ENCODE data around the gene UBE2E3. TPM values are rescaled to one million over a fixed set of nuclear protein-coding genes. Genes with fewer than 3 reads are reported as not detected.

Gene UBE2E3
- total RNA-seq, 5 donors from 2014 or later (not counting 1 experiment from before 2014, with no cell fraction given): 21.2 to 25.2 (median 21.3) TPM

GRCh38 chr2:181005326-181005655, 24.9 kb downstream of the UBE2E3 start:
- Mint-ChIP-seq H3K4me3 (no peak overlapping the region), H3K9me3 (no peaks in the 10 kb centered on the region), H3K27ac (no peak overlapping the region), H3K4me1 (peaks cover 26 to 54% (median 40%) of the 10 kb centered on the region in 3 donors), H3K27me3 (no peaks in the 10 kb centered on the region), H3K36me3 (peaks cover 4% of the 10 kb centered on the region)
- Histone ChIP-seq H3K9me3 (no peaks in the 10 kb centered on the region), H3K36me3 (ENCODE audit: control insufficient read depth in 2 of 2, extremely low read depth in 1 of 2, insufficient read depth in 1 of 2, low read length in 1 of 2) (no peaks in the 10 kb centered on the region), H3K27me3 (replicated peaks in 1 of 2; ENCODE audit: control insufficient read depth in 2 of 2, extremely low read depth in 1 of 2, insufficient read depth in 2 of 2, low read length in 1 of 2) (no peaks in the 10 kb centered on the region), H3K27ac (ENCODE audit: low read length) (no peak overlapping the region), H3K4me1 (ENCODE audit: control insufficient read depth in 1 of 2, extremely low read depth in 1 of 2, insufficient read depth in 2 of 2, low read length in 2 of 2) (no peaks in the 10 kb centered on the region), H3K4me3 (ENCODE audit: control insufficient read depth in 1 of 2, extremely low read depth in 1 of 2, low read length in 1 of 2) (no peak overlapping the region)
- ATAC-seq (replicated peaks in 1 of 4): no peak
- no peak for DNase-seq
- ChIA-PET CTCF (interaction anchor here in 1 of 2 donors (0.7 kb wide), 1 partner anchor 56 kb away, joined by 5 read pairs; no protein-coding TSS in a partner anchor), POLR2A (no interaction called here)

DNA sequence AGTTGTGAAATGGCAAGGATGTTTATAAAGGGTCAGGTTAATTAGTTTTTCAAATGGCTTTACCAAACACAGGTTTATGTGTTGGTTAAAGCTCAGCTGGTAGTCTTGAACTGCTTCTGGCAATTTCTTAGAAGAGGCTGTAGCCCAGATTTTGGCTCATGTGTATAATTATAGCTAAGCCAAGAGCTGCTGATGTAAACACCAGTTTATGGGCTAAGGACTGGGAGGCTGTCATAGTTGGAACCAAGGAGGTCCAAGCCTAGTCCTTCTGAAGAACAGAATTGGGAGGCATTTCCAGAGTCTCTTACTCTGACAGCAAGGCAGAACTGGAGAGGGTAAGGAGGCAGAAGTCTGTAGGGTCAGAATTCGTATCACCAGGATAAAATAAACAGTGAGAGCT, 25.4 kb downstream of the UBE2E3 start:
- no peaks in the 10 kb centered on the region for H3K36me3 ChIP-seq (ENCODE audit: control insufficient read depth in 2 of 2, extremely low read depth in 1 of 2, insufficient read depth in 1 of 2, low read length in 1 of 2)
- H3K9me3 Mint-ChIP-seq: no peaks in the 10 kb centered on the region
- H3K27me3 ChIP-seq (replicated peaks in 1 of 2; ENCODE audit: control insufficient read depth in 2 of 2, extremely low read depth in 1 of 2, insufficient read depth in 2 of 2, low read length in 1 of 2): no peaks in the 10 kb centered on the region
- WGBS (ENCODE audit: insufficient coverage): no CpG with 5 or more reads among the region's 1 CpG
- H3K27ac ChIP-seq (ENCODE audit: low read length): no peak overlapping the region
- H3K4me3 Mint-ChIP-seq: no peak overlapping the region
- no peak overlapping the region for H3K27ac Mint-ChIP-seq
- ChIA-PET CTCF (interaction anchor here in 1 of 2 donors (0.7 kb wide), 1 partner anchor 55 kb away, joined by 5 read pairs; no protein-coding TSS in a partner anchor), POLR2A (no interaction called here)
- ATAC-seq (replicated peaks in 1 of 4) (no peak), DNase-seq (no peak)
- H3K4me1 ChIP-seq (ENCODE audit: control insufficient read depth in 1 of 2, extremely low read depth in 1 of 2, insufficient read depth in 2 of 2, low read length in 2 of 2): no peaks in the 10 kb centered on the region
- H3K4me3 ChIP-seq (ENCODE audit: control insufficient read depth in 1 of 2, extremely low read depth in 1 of 2, low read length in 1 of 2): no peak overlapping the region
- H3K4me1 Mint-ChIP-seq: peaks cover 31 to 58% (median 45%) of the 10 kb centered on the region in 3 donors
- H3K36me3 Mint-ChIP-seq: peaks cover 4% of the 10 kb centered on the region
- H3K27me3 Mint-ChIP-seq: no peaks in the 10 kb centered on the region
- no peaks in the 10 kb centered on the region for H3K9me3 ChIP-seq

- ATAC-seq (replicated peaks in 1 of 4) (no peak), DNase-seq (no peak)
- Mint-ChIP-seq H3K4me1 (peaks cover 29 to 53% (median 39%) of the 10 kb centered on the region in 3 donors), H3K9me3 (no peaks in the 10 kb centered on the region), H3K36me3 (peaks cover 4% of the 10 kb centered on the region), H3K27me3 (no peaks in the 10 kb centered on the region), H3K4me3 (no peak overlapping the region), H3K27ac (no peak overlapping the region)
- H3K27me3 ChIP-seq (replicated peaks in 1 of 2; ENCODE audit: control insufficient read depth in 2 of 2, extremely low read depth in 1 of 2, insufficient read depth in 2 of 2, low read length in 1 of 2): no peaks in the 10 kb centered on the region
- no peak overlapping the region for H3K4me3 ChIP-seq (ENCODE audit: control insufficient read depth in 1 of 2, extremely low read depth in 1 of 2, low read length in 1 of 2)
- CTCF ChIA-PET: interaction anchor here in 1 of 2 donors (0.5 kb wide), 1 partner anchor 33 kb away, joined by 6 read pairs; no protein-coding TSS in a partner anchor
- WGBS (ENCODE audit: insufficient coverage): no CpG with 5 or more reads among the region's 4 CpGs
- no peaks in the 10 kb centered on the region for H3K9me3 ChIP-seq
- POLR2A ChIA-PET: interaction anchor here (0.5 to 0.9 kb wide), 3 partner anchors 10 to 45 kb away, joined by 3 to 4 read pairs (median 3); no protein-coding TSS in a partner anchor
- H3K36me3 ChIP-seq (ENCODE audit: control insufficient read depth in 2 of 2, extremely low read depth in 1 of 2, insufficient read depth in 1 of 2, low read length in 1 of 2): no peaks in the 10 kb centered on the region
- H3K4me1 ChIP-seq (ENCODE audit: control insufficient read depth in 1 of 2, extremely low read depth in 1 of 2, insufficient read depth in 2 of 2, low read length in 2 of 2): no peaks in the 10 kb centered on the region
- H3K27ac ChIP-seq (ENCODE audit: low read length): no peak overlapping the region
These were observed 26.9 kb downstream of the UBE2E3 start for GRCh38 chr2:181007086-181007837.

GRCh38 chr2:181008407-181008806, 28.0 kb downstream of the UBE2E3 start:
- CTCF ChIA-PET: interaction anchor here in 1 of 2 donors (0.7 kb wide), 1 partner anchor 964 kb away, joined by 7 read pairs; no protein-coding TSS in a partner anchor

DNA sequence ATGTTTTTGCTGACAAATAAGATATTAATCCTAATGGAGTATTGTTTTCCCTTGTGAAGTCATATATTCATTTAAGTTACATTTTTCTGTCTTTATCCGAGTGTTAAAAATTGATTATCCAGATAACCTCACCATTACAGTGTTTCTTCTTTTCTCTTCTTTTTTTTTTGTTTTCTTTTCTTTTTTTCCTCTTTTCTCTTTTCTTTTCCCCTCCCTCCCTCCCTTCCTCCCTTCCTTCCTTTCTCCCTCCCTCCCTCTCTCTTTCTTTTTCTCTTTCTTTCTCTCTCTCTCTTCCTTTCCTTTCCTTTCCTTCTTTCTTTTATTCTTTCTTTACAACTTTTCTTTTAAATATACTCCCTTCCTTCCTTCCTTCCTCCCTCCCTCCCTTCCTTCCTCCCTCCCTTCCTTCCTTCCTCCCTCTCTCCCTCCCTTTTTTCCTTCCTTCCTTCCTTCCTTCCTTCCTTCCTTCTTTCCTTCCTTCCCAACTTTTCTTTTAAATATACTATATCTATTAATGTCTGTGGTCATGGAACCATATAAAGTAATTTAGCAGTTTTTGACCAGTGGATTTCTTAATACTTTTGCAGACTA, 40.9 kb downstream of the UBE2E3 start:
- WGBS (ENCODE audit: insufficient coverage): no CpG with 5 or more reads among the region's 1 CpG
- H3K4me1 ChIP-seq (ENCODE audit: control insufficient read depth in 1 of 2, extremely low read depth in 1 of 2, insufficient read depth in 2 of 2, low read length in 2 of 2): no peaks in the 10 kb centered on the region
- no peaks in the 10 kb centered on the region for H3K9me3 ChIP-seq
- CTCF ChIA-PET: interaction anchor here in 1 of 2 donors (0.6 kb wide), 1 partner anchor 799 kb away, joined by 4 read pairs; no protein-coding TSS in a partner anchor
- Mint-ChIP-seq H3K4me3 (no peak overlapping the region), H3K27ac (no peak overlapping the region), H3K36me3 (peaks cover 6% of the 10 kb centered on the region), H3K27me3 (no peaks in the 10 kb centered on the region), H3K9me3 (peaks cover 0 to 9% (median 5%) of the 10 kb centered on the region in 3 donors), H3K4me1 (peaks cover 27 to 43% (median 28%) of the 10 kb centered on the region in 3 donors)
- ATAC-seq (replicated peaks in 1 of 4) (no peak), DNase-seq (no peak)
- no peaks in the 10 kb centered on the region for H3K36me3 ChIP-seq (ENCODE audit: control insufficient read depth in 2 of 2, extremely low read depth in 1 of 2, insufficient read depth in 1 of 2, low read length in 1 of 2)
- H3K27me3 ChIP-seq (replicated peaks in 1 of 2; ENCODE audit: control insufficient read depth in 2 of 2, extremely low read depth in 1 of 2, insufficient read depth in 2 of 2, low read length in 1 of 2): no peaks in the 10 kb centered on the region
- H3K27ac ChIP-seq (ENCODE audit: low read length): no peak overlapping the region
- POLR2A ChIA-PET: interaction anchor here in 1 of 2 donors (0.5 to 0.6 kb wide), 2 partner anchors 20 to 77 kb away, joined by 3 to 5 read pairs; no protein-coding TSS in a partner anchor
- H3K4me3 ChIP-seq (ENCODE audit: control insufficient read depth in 1 of 2, extremely low read depth in 1 of 2, low read length in 1 of 2): no peak overlapping the region

More at GRCh38 chr2:181008407-181008806, 28.0 kb downstream of the UBE2E3 start:
- no peaks in the 10 kb centered on the region for H3K27me3 Mint-ChIP-seq
- no peaks in the 10 kb centered on the region for H3K9me3 ChIP-seq
- no peaks in the 10 kb centered on the region for H3K9me3 Mint-ChIP-seq
- WGBS (ENCODE audit: insufficient coverage): 100% methylated on average over 2 of the region's 3 CpGs
- no peaks in the 10 kb centered on the region for H3K27me3 ChIP-seq (replicated peaks in 1 of 2; ENCODE audit: control insufficient read depth in 2 of 2, extremely low read depth in 1 of 2, insufficient read depth in 2 of 2, low read length in 1 of 2)
- no peak for DNase-seq
- H3K4me1 ChIP-seq (ENCODE audit: control insufficient read depth in 1 of 2, extremely low read depth in 1 of 2, insufficient read depth in 2 of 2, low read length in 2 of 2): no peaks in the 10 kb centered on the region
- ATAC-seq (replicated peaks in 1 of 4): no peak
- no peak overlapping the region for H3K4me3 Mint-ChIP-seq
- H3K36me3 ChIP-seq (ENCODE audit: control insufficient read depth in 2 of 2, extremely low read depth in 1 of 2, insufficient read depth in 1 of 2, low read length in 1 of 2): no peaks in the 10 kb centered on the region
- no peak overlapping the region for H3K4me3 ChIP-seq (ENCODE audit: control insufficient read depth in 1 of 2, extremely low read depth in 1 of 2, low read length in 1 of 2)
- no peak overlapping the region for H3K27ac ChIP-seq (ENCODE audit: low read length)
- peaks cover 7% of the 10 kb centered on the region for H3K36me3 Mint-ChIP-seq
- H3K4me1 Mint-ChIP-seq: peaks cover 30 to 47% (median 40%) of the 10 kb centered on the region in 3 donors
- H3K27ac Mint-ChIP-seq: no peak overlapping the region
- POLR2A ChIA-PET: no interaction called here

DNA sequence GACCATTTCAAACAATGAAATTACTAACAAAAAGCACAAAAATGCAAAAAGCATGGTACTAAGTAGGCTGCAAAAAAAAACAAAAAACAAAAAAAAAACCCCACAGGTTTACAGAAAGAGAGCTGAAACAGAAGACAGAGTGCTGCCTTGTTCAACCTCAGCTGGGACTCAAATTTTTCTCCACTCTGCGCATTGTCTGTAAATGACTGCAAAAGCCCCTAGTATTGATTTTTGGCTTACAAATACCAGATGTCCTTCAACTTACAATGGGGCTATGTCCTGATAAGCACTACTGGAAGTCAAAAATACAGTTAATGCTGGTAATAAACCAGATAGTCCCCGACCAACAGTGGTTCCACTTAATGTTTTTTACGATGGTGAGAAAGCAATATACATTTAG, 42.2 kb downstream of the UBE2E3 start:
- H3K4me3 Mint-ChIP-seq: no peak overlapping the region
- no peak for DNase-seq
- H3K4me1 ChIP-seq (ENCODE audit: control insufficient read depth in 1 of 2, extremely low read depth in 1 of 2, insufficient read depth in 2 of 2, low read length in 2 of 2): no peaks in the 10 kb centered on the region
- no peaks in the 10 kb centered on the region for H3K27me3 Mint-ChIP-seq
- peaks cover 0 to 9% (median 5%) of the 10 kb centered on the region in 3 donors for H3K9me3 Mint-ChIP-seq
- peaks cover 22 to 38% (median 24%) of the 10 kb centered on the region in 3 donors for H3K4me1 Mint-ChIP-seq
- ATAC-seq (replicated peaks in 1 of 4): no peak
- 80% methylated on average over 1 of the region's 3 CpGs for WGBS (ENCODE audit: insufficient coverage)
- no peak overlapping the region for H3K27ac Mint-ChIP-seq
- H3K27me3 ChIP-seq (replicated peaks in 1 of 2; ENCODE audit: control insufficient read depth in 2 of 2, extremely low read depth in 1 of 2, insufficient read depth in 2 of 2, low read length in 1 of 2): no peaks in the 10 kb centered on the region
- no peaks in the 10 kb centered on the region for H3K36me3 ChIP-seq (ENCODE audit: control insufficient read depth in 2 of 2, extremely low read depth in 1 of 2, insufficient read depth in 1 of 2, low read length in 1 of 2)
- ChIA-PET POLR2A (interaction anchor here in 1 of 2 donors (0.9 kb wide), 1 partner anchor 74 kb away, joined by 3 read pairs; no protein-coding TSS in a partner anchor), CTCF (no interaction called here)
- H3K9me3 ChIP-seq: no peaks in the 10 kb centered on the region
- H3K27ac ChIP-seq (ENCODE audit: low read length): no peak overlapping the region
- H3K36me3 Mint-ChIP-seq: peaks cover 3% of the 10 kb centered on the region
- H3K4me3 ChIP-seq (ENCODE audit: control insufficient read depth in 1 of 2, extremely low read depth in 1 of 2, low read length in 1 of 2): no peak overlapping the region
